Stimulated activated CD4-positive, alpha-beta T cell treated with anti-CD3 and anti-CD28 coated beads, Interleukin-4, amount 100 ng/mL, for 24 hours (primary cell): ENCODE results near the gene MYORG.
"Not testable (repeated sequence)": the region's sequence is repeated elsewhere in the genome, so short reads cannot be mapped to it uniquely, and the experiment has no call there.

Source experiments
- DNase-seq: peaks from one replicate; pipeline ENCODE4 v3.0.0-alpha.2; 2020

Gene MYORG

DNA sequence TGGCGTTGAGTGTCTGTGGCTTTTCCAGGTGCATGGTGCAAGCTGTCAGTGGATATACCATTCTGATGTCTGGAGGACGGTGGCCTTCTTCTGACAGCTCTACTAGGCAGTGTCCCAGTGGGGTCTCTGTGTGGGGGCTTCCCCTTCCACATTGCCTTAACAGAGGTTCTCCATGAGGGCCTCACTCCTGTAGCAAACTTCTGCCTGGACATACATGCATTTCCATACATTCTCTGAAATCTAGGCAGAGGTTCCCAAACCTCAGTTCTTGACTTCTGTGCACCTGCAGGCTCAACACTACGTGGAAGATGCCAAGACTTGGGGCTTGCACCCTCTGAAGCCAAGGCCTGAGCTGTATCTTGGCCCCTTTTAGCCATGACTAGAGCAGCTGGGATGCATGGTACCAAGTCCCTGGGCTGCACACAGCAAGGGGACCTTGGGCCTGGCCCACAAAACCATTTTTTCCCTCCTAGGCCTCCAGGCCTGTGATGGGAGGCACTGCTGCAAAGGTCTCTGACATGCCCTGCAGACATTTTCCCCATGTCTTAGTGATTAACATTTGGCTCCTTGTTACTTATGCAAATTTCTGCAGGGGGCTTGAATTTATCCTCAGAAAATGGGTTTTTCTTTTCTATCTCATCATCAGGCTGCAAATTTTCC, 8.8 kb downstream of the MYORG start:
- DNase-seq: not testable (repeated sequence)

DNA sequence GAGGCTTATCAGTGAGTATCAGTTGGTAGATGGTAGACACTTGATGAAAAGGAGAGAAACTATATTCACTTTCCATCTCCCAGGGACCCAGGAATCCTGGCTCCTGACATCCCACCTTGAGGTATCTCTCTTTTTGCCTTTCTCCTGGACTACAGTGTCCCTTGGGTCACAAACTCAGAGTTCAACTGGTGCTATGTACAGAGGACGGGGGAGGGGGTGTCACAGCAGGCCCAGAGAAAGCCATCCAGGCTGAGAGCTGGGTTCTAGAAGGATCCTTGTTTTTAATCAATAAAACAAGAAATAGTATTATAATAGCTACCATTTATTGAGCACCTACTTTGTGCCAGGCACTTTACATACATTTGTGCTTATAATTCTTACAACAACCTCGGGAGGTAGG, 10.3 kb downstream of the MYORG start:
- no peak for DNase-seq

DNA sequence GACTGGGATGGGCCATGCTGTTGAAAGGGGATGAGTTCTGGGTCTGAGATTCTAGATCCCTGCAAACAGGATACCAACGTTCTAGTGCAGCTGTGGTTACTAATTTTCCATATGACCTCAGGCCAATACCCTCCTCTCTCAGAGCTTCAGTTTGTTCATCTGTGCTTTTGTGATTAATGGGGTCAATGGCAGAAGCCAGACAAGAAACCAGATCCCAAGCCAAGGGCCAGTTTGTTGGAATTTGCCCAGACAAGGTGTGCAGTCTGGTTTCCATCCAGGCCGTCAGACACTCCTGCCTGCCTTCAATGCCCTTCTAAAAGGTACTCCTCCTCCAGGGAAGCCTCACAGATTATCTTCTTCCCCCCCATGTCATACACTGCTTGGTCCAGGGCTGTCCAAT, 11.4 kb downstream of the MYORG start:
- no peak for DNase-seq

DNA sequence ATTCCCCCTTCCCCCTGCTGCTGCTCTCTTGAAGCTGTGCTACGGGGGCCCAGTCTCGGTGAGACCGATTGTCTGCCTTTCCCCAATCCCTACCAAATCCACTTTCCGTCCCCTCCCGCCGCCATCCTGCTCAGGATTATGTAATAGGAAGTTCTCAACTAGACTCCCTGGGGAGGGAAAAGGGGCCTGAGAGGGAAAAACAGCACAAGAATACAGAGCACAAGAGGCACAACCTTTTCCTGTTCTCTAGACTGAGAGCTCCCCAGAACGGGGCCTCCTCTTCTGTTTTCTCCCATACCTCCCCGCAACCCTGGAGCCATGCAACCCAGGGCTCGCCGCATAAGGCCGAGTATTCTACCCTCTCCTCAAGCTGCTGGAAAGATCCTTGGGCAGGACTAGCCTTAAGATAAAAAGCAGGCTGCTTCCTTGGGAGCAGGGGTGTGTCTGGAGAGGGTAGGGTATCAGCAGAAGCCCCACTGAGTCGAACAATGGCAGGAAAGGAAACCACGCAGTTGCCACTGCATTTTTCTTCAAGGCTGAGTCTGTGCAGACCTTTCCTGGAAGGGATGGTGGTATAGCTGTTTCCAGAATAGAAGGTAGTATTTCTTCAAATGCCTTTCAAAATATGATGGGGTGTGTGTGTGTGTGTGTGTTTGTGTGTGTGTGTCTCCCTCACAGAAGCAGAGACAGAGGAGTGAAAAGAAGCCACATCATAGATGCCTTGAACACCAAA, 12.9 kb downstream of the MYORG start:
- no peak for DNase-seq

DNA sequence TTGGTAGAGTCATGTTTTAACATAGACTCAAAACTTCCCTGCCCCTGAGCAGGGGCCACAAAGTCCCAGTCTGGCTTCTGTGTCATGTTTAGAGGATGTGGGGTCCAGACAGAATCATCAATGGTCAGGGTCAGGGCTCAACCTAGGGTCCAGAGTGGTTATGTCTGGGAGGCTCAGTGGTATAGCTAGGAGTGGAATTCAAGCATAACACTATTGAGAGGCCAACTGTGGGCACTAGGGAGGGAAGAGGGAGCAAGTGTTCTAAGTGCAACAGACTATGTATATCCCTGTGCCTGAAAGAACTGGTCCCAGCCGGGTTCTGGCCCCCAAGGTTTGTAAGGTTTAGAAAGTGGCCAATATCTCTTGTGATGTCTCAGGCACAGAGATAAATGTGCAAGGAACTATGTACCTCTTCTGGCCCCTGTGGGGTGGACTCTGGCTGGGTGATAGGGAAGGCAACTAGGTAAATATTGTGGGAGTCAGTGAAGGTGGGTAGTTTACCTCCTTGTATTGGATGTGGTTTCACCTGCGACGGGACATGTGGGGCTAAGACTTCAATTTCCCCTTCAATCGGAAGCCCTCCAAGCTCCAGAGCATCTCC, 14.0 kb downstream of the MYORG start:
- no peak for DNase-seq

DNA sequence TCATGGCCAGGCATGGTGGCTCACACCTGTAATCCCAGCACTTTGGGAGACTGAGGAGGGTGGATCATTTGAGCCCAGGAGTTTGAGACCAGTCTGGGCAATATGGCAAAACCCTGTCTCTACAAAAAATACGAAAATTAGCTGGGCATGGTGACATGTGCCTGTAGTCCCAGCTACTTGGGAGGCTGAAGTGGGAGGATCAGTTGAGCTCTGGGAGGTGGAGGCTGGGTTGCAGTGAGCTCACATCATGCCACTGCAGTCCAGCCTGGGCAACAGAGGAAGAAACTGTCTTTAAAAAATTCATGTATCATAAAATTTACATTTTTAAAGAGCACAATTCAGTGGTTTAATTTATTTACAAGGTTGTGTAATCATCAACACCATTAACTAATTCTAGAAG, 23.7 kb downstream of the MYORG start:
- DNase-seq: not testable (repeated sequence)

DNA sequence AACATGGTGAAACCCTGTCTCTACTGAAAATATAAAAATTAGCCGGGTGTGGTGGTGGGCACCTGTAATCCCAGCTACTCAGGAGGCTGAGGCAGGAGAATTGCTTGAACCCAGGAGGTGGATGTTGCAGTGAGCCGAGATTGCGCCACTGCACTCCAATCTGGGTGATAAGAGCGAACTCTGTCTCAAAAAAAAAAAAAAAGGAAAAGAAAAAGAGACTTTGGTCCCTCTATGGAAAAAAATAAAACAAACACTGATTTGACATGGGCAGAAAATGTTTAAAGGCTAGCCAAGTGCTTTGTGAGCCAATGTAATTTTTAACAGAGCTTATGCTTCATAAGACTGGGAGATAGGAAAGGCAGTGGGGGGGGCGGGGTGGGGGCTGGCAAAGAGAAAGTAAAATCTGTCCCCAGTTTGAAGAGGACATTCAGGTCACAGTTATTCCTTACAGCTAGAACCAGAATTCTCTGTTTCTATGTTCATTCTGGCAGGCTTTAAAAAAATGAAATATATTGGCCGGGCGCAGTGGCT, 24.5 kb downstream of the MYORG start:
- not testable (repeated sequence) for DNase-seq

DNA sequence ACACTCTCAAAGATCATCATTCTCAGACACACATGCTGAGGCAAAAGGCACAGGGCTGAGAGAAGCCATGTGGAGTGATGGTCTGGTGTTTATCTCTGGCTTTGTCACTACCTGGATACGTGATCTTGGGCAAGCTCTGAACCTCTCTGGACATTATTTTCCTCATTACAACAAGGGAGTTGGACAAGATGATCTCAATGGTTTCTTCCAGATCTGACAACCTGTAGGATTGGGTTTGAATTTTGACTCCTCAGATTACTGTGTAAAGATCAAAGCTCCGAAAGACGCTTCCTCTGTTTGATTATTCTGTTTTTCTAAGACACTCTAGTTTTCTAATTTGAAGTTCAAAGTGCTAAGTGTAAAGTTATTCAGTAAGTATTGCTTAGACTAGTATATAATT, 27.4 kb downstream of the MYORG start:
- no peak for DNase-seq

DNA sequence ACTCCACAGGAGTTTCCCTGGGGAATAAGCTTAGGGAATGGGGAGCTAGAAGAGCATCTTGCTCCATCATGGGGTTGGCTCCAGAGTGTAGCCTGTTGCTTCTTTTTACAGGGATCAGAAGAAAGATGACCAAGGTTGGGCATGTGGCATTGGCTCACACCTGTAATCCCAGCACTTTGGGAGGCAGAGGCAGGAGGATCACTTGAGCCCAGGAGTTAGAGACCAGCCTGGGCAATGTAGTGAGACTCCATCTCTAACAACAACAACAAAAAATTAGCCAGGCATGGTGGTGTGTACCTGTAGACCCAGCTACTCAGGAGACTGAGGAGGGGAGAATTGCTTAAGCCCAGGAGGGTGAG, 28.9 kb downstream of the MYORG start:
- DNase-seq: no peak

DNA sequence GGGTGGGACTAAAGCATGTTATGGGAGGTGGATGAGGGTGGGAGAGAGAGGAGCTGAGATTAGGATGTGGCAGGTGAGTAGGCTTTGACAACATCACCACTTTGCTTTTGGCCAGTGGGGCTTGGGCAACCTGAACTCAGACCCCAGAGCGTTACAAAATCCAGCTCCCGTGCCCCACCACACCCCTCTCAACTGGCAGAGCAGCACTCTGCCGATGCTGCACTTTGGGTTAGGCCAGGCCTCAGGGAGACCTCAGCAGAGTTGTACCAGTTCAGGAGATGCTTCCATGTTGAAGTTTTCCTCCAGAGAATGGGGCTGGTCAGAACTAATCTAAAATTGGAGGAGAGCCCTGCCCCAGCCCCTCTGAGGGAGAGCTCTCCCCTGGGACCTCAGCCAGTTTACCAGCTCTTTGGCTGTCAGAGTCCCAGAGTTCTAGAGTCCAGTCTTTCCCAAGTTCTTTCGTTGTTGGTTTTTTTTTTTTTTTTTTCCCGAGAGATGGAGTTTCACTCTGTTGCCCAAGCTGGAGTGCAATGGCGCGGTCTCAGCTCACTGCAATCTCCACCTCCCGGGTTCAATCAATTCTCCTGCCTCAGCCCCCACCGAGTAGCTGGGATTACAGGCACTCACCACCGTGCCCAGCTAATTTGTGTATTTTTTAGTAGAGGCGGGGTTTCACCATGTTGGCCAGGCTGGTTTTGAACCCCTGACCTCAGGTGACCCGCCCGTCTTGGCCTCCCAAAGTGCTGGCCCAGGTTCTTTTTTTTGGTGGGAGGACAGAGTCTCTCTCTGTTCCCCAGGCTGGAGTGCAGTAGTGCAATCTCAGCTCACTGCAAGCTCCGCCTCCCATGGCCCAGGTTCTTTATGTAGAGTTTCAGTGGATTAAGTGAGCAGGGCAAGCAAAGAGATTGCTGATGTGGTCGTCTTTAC, 29.6 kb downstream of the MYORG start:
- DNase-seq: no peak

DNA sequence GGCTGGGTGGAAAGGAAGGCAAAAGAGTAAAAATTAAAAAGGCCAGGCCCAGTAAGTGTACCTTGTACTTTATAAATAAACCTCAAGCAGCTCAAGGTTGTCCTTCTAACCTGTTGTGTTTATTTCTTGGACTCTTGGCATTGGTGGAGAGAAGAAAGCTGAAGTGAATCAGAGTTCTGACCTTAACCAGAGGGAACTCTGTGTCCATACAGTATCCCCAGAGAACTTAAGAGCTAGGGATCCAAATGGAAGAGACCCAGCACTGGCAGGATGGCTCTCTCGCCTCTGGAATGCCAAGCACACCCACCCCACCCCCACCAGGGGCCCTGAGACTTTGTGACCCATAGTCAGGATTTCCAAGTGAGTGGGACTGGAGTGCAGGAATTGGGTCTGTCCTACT, 33.1 kb downstream of the MYORG start:
- DNase-seq: no peak

DNA sequence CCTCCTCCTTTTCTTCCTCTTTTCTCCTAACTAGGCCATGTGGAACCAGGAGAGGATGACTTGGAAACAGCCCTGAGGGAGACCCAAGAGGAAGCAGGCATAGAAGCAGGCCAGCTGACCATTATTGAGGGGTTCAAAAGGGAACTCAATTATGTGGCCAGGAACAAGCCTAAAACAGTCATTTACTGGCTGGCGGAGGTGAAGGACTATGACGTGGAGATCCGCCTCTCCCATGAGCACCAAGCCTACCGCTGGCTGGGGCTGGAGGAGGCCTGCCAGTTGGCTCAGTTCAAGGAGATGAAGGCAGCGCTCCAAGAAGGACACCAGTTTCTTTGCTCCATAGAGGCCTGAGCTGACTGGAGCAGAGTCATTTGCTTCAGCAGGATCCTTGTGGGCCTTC, 33.6 kb downstream of the MYORG start:
- no peak for DNase-seq

DNA sequence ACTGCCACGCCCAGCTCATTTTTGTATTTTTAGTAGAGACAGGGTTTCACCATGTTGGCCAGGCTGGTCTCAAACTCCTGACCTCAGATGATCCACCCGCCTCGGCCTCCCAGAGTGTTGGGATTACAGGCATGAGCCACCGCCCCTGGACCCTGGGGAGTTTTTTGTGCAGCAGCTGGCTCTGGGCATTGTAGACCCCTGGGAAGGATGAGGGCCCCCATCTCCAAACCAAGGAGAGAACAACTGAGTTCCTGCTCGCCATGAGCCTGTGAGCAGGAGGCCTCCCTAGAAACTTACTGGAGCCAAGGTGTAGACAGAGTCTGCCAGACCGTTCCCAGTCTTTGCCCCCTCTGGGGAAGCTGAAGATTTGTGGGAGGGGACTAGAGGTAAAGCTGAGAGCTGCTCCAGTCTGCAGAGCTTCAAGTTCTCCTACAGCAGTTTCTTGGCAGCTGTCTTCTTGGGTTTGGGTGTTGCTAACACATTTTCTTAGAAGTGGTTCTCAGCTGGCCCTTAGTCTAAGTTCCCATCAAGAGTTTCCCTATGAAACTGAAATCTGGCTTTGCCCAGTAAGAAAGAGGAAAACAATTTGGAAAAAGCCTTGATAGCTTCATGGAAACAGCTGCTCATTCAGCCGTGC, 34.9 kb downstream of the MYORG start:
- DNase-seq: no peak

DNA sequence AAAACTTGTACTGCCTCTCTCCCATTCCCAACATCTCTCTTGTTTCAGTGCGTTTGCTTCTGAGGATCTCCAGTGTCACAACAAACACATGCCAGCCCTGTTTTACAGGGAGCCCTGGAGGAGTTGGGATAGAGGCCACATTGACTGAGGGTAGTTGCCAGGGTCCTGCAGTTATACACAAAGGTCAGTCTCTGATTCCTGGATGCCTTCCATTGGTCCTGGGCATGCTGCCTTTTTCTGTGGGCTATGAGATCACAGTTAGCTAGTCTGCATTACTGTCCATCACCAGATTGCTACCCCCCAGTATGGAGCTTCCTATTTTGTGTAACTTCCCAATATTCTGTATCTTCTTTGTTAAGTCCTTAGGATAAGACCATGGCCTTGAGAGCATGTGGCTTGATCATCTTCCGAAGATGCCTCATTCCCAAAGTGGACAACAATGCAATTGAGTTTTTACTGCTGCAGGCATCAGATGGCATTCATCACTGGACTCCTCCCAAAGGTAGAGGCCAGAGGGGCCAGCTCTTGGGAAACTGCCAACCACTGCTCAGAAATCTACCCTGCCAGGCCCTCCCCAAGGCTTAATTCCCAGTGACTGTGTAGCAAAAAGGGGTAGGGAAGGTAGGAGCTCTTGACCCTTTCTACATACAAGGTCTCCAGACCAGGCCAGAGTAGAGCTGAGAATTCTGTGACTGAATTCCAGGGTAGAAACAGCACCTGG, 37.9 kb downstream of the MYORG start:
- no peak for DNase-seq

DNA sequence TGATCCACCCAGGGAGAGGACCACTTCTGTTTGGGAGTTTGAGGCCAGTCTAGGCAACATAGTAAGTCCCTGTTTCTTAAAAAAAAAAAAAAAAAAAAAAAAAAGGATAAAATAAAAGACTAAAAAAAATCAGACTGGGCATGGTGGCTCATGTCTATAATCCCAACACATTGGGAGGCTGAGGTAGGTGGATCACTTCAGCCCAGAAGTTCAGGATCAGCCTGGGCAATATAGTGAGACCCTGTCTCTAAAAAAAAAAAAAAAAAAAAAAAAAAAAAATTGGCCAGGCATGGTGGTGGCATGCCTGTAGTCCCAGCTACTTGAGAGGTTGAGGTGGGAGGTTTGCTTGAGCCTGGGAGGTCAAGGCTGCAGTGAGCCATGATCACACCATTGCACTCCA, 38.6 kb downstream of the MYORG start:
- DNase-seq: not testable (repeated sequence)

DNA sequence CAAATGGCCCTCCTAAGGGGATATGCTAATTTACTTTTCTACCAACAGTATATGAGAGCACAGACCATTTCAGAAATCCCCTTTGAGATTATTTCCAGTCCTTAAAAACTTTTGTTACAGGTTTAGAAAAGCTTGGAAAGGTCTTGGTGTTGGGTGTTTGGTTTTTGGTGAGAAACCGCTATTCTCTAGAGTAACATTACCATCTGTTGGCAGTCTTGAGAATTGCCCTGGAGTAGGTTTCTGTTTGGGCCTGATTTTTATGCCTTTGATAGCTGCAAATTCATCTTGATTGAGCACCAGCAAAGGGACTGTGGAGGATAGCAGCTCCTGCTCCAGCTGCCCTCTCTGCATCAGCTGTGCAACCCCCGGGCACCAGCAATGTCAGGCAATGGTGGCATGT, 39.3 kb downstream of the MYORG start:
- no peak for DNase-seq

DNA sequence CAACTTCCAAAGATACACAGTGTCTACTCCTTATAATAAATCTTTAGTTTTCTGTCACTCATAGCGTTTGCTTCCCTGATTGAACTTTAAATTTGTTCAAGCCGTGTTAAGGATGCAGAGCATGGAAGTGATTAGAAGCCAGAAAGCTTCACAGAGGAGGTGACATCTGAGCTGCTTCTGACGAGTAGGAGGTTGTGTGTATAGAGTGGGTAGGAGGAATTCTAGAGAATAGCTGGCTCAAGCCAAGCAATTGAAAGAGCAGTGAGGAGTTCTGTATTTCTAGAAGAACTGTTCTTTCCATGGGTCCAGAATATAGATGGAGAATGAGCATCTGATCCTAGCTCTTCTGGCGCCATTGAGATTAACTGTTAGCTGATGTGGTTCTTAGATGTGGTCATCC, 41.3 kb downstream of the MYORG start:
- no peak for DNase-seq

DNA sequence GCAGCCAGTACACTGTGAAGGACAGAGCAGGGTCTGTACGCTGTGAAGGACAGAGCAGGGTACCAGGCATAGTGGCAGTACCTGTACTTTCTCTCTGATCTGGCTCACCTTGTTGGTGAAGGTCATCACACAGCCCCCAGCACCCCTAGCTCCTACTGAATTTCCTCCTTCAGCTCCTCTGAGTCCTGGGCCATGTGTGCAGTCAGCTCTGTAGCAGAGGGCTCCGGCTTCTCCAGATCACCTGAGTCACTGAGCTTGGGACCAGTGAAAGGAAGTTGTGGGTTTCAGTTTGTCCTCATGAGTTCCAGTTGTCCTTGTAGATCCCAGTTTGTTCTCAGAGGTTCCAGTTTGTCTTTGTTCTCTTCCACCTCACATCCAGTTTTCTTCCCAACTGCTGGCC, 41.8 kb downstream of the MYORG start:
- no peak for DNase-seq

DNA sequence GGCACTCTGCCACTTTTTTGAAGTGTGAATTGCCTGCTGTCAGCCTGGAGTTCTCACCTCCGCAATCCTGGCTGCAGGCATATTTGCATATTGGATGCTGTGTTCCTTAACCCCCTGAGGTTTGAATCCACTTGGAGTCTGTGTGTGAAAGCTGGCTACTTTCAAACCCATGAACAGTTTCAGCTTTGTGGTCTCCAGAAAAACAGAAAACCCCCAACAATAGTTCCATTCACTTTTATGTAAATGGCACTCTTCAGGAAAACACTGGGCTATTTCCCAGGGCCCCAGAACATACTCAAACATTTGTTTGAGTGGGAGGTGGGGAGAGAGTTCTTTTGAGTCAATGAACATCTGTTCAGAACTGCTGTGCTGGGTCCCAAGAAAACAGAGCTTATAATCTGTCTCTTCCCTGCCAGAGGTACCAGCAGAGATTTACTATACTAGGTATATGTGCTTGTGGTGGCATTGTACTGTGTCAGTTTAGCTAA, 42.3 kb downstream of the MYORG start:
- DNase-seq: no peak

DNA sequence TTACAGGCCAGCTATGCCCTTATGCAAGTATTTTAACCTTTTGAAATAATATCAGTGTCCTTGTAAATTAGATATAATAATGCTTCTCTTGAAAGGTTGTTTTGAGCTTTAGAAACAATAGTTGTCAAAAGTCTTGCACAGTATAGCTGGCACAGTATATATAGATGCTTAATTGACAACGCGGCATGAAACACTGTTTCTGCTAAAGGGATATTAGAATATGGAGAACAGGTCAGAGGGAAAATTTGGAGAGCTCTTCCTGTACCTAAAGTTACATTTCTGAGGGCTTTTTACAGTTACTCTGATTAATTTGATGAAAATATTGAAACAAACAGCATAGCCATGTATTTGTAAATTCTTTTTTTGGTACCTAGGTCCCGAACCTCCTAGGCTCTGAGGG, 42.9 kb downstream of the MYORG start:
- no peak for DNase-seq

DNA sequence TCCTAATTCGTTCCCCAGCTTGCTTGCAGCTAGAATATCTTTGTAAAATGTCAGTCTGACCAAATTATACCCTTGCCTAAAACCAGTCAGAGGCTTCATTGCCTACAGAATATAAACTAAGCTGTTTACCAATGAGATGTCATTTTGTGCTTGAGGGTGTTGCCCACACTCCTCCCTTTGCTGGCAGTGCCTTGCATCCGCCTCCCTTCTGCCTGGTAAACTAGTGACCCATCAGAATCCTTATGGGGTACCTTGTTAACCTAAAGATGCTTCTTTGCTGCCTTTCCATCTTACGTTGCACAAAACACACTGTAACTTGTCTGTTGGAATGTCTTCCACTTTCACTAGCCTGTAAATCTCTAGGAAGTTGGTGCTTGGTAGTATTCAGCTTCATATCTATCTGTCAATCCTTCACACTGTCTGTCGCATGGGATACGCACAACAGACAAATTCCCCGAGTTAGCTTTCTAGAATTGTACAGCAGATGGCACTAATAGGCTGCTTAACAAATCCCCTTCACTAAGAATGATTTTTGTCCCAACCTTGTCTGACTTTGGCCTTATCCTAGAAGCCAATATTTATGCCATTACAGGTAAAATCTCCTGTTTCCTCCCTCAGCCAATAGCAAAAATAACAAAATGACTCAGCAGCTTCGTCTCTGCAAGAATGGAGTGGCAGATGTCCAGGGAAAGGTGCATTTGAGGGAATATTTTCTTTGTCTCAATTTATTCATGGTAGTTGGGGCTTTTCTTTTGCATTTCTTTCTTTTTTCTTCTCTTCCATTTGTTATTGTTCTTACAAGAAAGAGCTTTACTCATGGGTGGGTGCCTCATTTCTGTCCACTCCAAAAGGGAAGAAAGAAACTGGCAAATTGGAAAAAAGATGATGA, 44.4 kb downstream of the MYORG start:
- DNase-seq: no peak
